Right lobe of liver (tissue), 4 donors: ENCODE measurements around the gene CHRNB2.

Source experiments
- CTCF ChIP-seq, 4 donors: fragments of 200-600 bp in 3 of 4; fragments of 450-650 bp in 1 of 4; IDR thresholded peaks; one replicate each; pipeline versions ENCODE4 v1.5.1 to v1.8.0; 2016 to 2022; ENCODE audit warnings: antibody characterized with exemption in 4 of 4, mild to moderate bottlenecking in 2 of 4
- POLR2A ChIP-seq: fragments of 450-650 bp; IDR thresholded peaks from one replicate; pipeline ENCODE4 v1.6.1; 2017; ENCODE audit warnings: antibody characterized with exemption, mild to moderate bottlenecking
- donor health status: DM: no; HTN: no; CAD: no.
- donor health status: DM: no; HTN: no; CAD: no.
- donor health status: DM: no; HTN: yes; CAD: no.

- TF ChIP-seq CTCF (IDR thresholded peaks at IDR 0.05) (no peak), POLR2A (no peak)
These were observed 54.3 kb downstream of the CHRNB2 start for GRCh38 chr1:154621875-154622274.
